Activated CD8-positive, alpha-beta memory T cell treated with anti-CD3 and anti-CD28 coated beads, Interleukin-2, amount 50 U/mL, for 24 hours (primary cell): ENCODE results near the gene PLEKHA4.
"Not testable (repeated sequence)": the region's sequence is repeated elsewhere in the genome, so short reads cannot be mapped to it uniquely, and the experiment has no call there.

Source experiments
- DNase-seq: peaks from one replicate; pipeline ENCODE4 v3.0.0-alpha.2; 2020; ENCODE audit errors: extremely low read depth

The PLEKHA4 gene

GRCh38 chr19:48796298-48797083 is 71.9 kb downstream of the PLEKHA4 start:
- DNase-seq: no peak

GRCh38 chr19:48795685-48796070 is 72.7 kb downstream of the PLEKHA4 start:
- no peak for DNase-seq

- peak; percentile 50 for DNase-seq
These were observed 73.2 kb downstream of the PLEKHA4 start for GRCh38 chr19:48795055-48795684.

- DNase-seq: no peak
These were observed 74.1 kb downstream of the PLEKHA4 start for GRCh38 chr19:48794291-48794690.

- no peak for DNase-seq
These were observed 75.1 kb downstream of the PLEKHA4 start for GRCh38 chr19:48793271-48793670.

GRCh38 chr19:48787331-48787730 is 81.1 kb downstream of the PLEKHA4 start:
- not testable (repeated sequence) for DNase-seq
